OCI-LY1 (cell line): ENCODE data around the gene PIP4K2A.

ENCODE experiments used
- H2AFZ ChIP-seq: fragments of 200-600 bp; sonication (generic), shearing (Covaris generic); 2 replicates; pipeline ENCODE4 v1.6.0; 2014; ENCODE audit warnings: antibody characterized with exemption, mild to moderate bottlenecking, low read length
- H3F3A ChIP-seq: fragments of 200-600 bp; sonication (generic), shearing (Covaris generic); 2 replicates; pipeline ENCODE4 v1.6.0; 2014; ENCODE audit warnings: mild to moderate bottlenecking, antibody characterized with exemption, low read length, moderate library complexity; ENCODE audit not compliant: insufficient read depth
- H3K27ac ChIP-seq: fragments of 200-600 bp; sonication (generic); 2 replicates; pipeline ENCODE4 v1.5.1; 2014; ENCODE audit warnings: low read length, mixed run types, mild to moderate bottlenecking, low read depth; ENCODE audit not compliant: poor library complexity, severe bottlenecking
- H3K27me3 ChIP-seq: fragments of 200-600 bp; sonication (generic); 2 replicates; pipeline ENCODE4 v1.6.0; 2014; ENCODE audit warnings: antibody characterized with exemption, mild to moderate bottlenecking, low read length, moderate library complexity; ENCODE audit not compliant: insufficient read depth
- H3K36me3 ChIP-seq: fragments of 200-600 bp; sonication (generic); 2 replicates; pipeline ENCODE4 v1.6.1; 2014; ENCODE audit warnings: mild to moderate bottlenecking, antibody characterized with exemption, low read length, moderate library complexity, mixed read lengths; ENCODE audit not compliant: insufficient read depth
- H3K4me1 ChIP-seq: fragments of 200-600 bp; sonication (generic); 2 replicates; pipeline ENCODE4 v1.5.1; 2014; ENCODE audit warnings: mild to moderate bottlenecking, low read length, moderate library complexity; ENCODE audit not compliant: insufficient read depth, severe bottlenecking
- H3K4me2 ChIP-seq: fragments of 200-600 bp; sonication (generic), shearing (Covaris generic); 2 replicates; pipeline ENCODE4 v1.6.1; 2014; ENCODE audit warnings: low read length
- H3K4me3 ChIP-seq: fragments of 200-600 bp; sonication (generic); 2 replicates; pipeline ENCODE4 v1.5.1; 2014; ENCODE audit warnings: low read length, low read depth, mild to moderate bottlenecking, mixed read lengths; ENCODE audit not compliant: poor library complexity, severe bottlenecking
- H3K79me2 ChIP-seq: fragments of 200-600 bp; shearing (Covaris generic); 2 replicates; pipeline ENCODE4 v1.6.1; 2016; ENCODE audit warnings: mixed run types, low read length, mixed read lengths; ENCODE audit not compliant: insufficient read depth
- H3K9ac ChIP-seq: fragments of 200-600 bp; sonication (generic), shearing (Covaris generic); 2 replicates; pipeline ENCODE4 v1.6.1; 2014; ENCODE audit warnings: mild to moderate bottlenecking, low read length, mixed read lengths
- H3K9me2 ChIP-seq: fragments of 200-600 bp; sonication (generic), shearing (Covaris generic); 2 replicates; pipeline ENCODE4 v1.6.1; 2014; ENCODE audit warnings: low read depth, mild to moderate bottlenecking, low read length, mixed read lengths
- H3K9me3 ChIP-seq: fragments of 200-600 bp; shearing (Covaris generic); 2 replicates; pipeline ENCODE4 v1.6.1; 2014; ENCODE audit warnings: low read length, mixed read lengths
- H4K20me1 ChIP-seq: fragments of 200-600 bp; sonication (generic), shearing (Covaris generic); 2 replicates; pipeline ENCODE4 v1.6.0; 2016; ENCODE audit warnings: mild to moderate bottlenecking, low read length; ENCODE audit not compliant: insufficient read depth
- CTCF ChIP-seq: fragments of 200-600 bp; sonication (generic), shearing (Covaris generic); IDR thresholded peaks from 2 replicates; pipeline ENCODE4 v1.5.1; 2017; ENCODE audit warnings: mild to moderate bottlenecking, antibody characterized with exemption, low read length, moderate library complexity, mixed read lengths
- EZH2 ChIP-seq: fragments of 200-600 bp; sonication (generic), shearing (Covaris generic); IDR thresholded peaks from 2 replicates; pipeline ENCODE4 v1.8.0; 2017; ENCODE audit warnings: borderline replicate concordance, mixed run types, mild to moderate bottlenecking, antibody characterized with exemption, low read length, moderate library complexity, mixed read lengths

Gene PIP4K2A

GRCh38 chr10:22631185-22631584 is 83.2 kb downstream of the PIP4K2A start:
- H3K79me2 ChIP-seq: no peaks in the 10 kb centered on the region
- no peak overlapping the region for H3K27ac ChIP-seq
- H4K20me1 ChIP-seq: no peaks in the 10 kb centered on the region; the same call in 1 of the 2 replicates
- H3K9ac ChIP-seq: no peak overlapping the region
- TF ChIP-seq CTCF (no peak), EZH2 (no peak)
- no peak overlapping the region for H3K4me3 ChIP-seq
- no peaks in the 10 kb centered on the region for H3K36me3 ChIP-seq
- no peaks in the 10 kb centered on the region for H3F3A ChIP-seq
- no peaks in the 10 kb centered on the region for H3K4me1 ChIP-seq
- H3K9me2 ChIP-seq: no peaks in the 10 kb centered on the region
- H3K9me3 ChIP-seq: no peaks in the 10 kb centered on the region
- H3K4me2 ChIP-seq: no peak overlapping the region
- H3K27me3 ChIP-seq: no peaks in the 10 kb centered on the region
- H2AFZ ChIP-seq: no peak overlapping the region

GRCh38 chr10:22630234-22631174 is 83.9 kb downstream of the PIP4K2A start:
- Histone ChIP-seq H3K36me3 (no peaks in the 10 kb centered on the region), H3K9me3 (no peaks in the 10 kb centered on the region), H3K4me1 (no peaks in the 10 kb centered on the region), H4K20me1 (no peaks in the 10 kb centered on the region; the same call in 1 of the 2 replicates), H3K27me3 (no peaks in the 10 kb centered on the region), H3K79me2 (no peaks in the 10 kb centered on the region), H3K4me2 (no peak overlapping the region), H3F3A (no peaks in the 10 kb centered on the region), H3K9ac (no peak overlapping the region), H3K4me3 (no peak overlapping the region), H3K9me2 (no peaks in the 10 kb centered on the region), H2AFZ (no peak overlapping the region), H3K27ac (no peak overlapping the region)
- no peak for TF ChIP-seq CTCF
- no peak for TF ChIP-seq EZH2

GRCh38 chr10:22629852-22630233 is 84.5 kb downstream of the PIP4K2A start:
- Histone ChIP-seq H2AFZ (no peak overlapping the region), H3K36me3 (no peaks in the 10 kb centered on the region), H3K27me3 (no peaks in the 10 kb centered on the region), H4K20me1 (no peaks in the 10 kb centered on the region; the same call in 1 of the 2 replicates), H3K9ac (no peak overlapping the region), H3K27ac (no peak overlapping the region), H3K4me1 (no peaks in the 10 kb centered on the region), H3K4me3 (no peak overlapping the region), H3K9me3 (no peaks in the 10 kb centered on the region), H3F3A (no peaks in the 10 kb centered on the region), H3K4me2 (no peak overlapping the region), H3K79me2 (no peaks in the 10 kb centered on the region), H3K9me2 (no peaks in the 10 kb centered on the region)
- TF ChIP-seq EZH2: no peak
- no peak for TF ChIP-seq CTCF
